ENCODE data around the gene PRELID3B. TPM values are rescaled to one million over a fixed set of nuclear protein-coding genes. Genes with fewer than 3 reads are reported as not detected.

The PRELID3B gene
- total and polyA plus RNA-seq, 2 of the 13 experiments (the other 11 are each of a cell fraction or from before 2014, with no cell fraction given), result 23.3 to 42.6 TPM

GRCh38 chr20:59013031-59013951, 29.3 kb downstream of the PRELID3B start (continued):
- TF ChIP-seq ZNF318 (CRISPR knock-in tag; IDR thresholded peaks at IDR 0.05), result no peak
- TF ChIP-seq ZNF263 (CRISPR knock-in tag; IDR thresholded peaks at IDR 0.05), result 0 out of 2 replicates have a peak, but pooled peaks have one; percentile 15
- TF ChIP-seq ARID2 (CRISPR knock-in tag; IDR thresholded peaks at IDR 0.05; ENCODE audit: borderline replicate concordance), result no peak
- no peak for TF ChIP-seq ZNF383 (CRISPR knock-in tag; IDR thresholded peaks at IDR 0.05; ENCODE audit: borderline replicate concordance)
- TF ChIP-seq PAXIP1 (CRISPR knock-in tag; conservative IDR thresholded peaks at IDR 0.05), result no peak
- TF ChIP-seq ZNF891 (CRISPR knock-in tag; IDR thresholded peaks at IDR 0.05), result peak; percentile 62; the same call in 1 of the 2 replicates
- TF ChIP-seq NFYC (CRISPR knock-in tag; IDR thresholded peaks at IDR 0.05), result no peak
- 0 out of 2 replicates have a peak, but pooled peaks have one; percentile 2 for TF ChIP-seq ZNF343 (CRISPR knock-in tag; IDR thresholded peaks at IDR 0.05)
- TF ChIP-seq PTBP1 (IDR thresholded peaks at IDR 0.05; ENCODE audit: low read depth, low read length, poor library complexity, severe bottlenecking), result no peak
- no peak for TF ChIP-seq ZNF670 (CRISPR knock-in tag; IDR thresholded peaks at IDR 0.05; ENCODE audit: borderline replicate concordance)
- TF ChIP-seq NFKB2 (CRISPR knock-in tag; IDR thresholded peaks at IDR 0.05; ENCODE audit: borderline replicate concordance), result peak; percentile 83; the same call in 1 of the 2 replicates
- no peak for TF ChIP-seq SOX5 (CRISPR knock-in tag; IDR thresholded peaks at IDR 0.05; ENCODE audit: borderline replicate concordance)
- no peak for TF ChIP-seq ZNF329 (CRISPR knock-in tag; IDR thresholded peaks at IDR 0.05; ENCODE audit: low read depth)
- TF ChIP-seq ZSCAN21 (CRISPR knock-in tag; IDR thresholded peaks at IDR 0.05; ENCODE audit: borderline replicate concordance), result no peak
- TF ChIP-seq FOXK1 (CRISPR knock-in tag; IDR thresholded peaks at IDR 0.05; ENCODE audit: borderline replicate concordance, low read depth), result no peak
- peak; percentile 42; the same call in 1 of the 2 replicates for TF ChIP-seq ZMYM2 (CRISPR knock-in tag; IDR thresholded peaks at IDR 0.05)
- TF ChIP-seq POLR2A (IDR thresholded peaks at IDR 0.05; ENCODE audit: insufficient read depth in 1 of 2, low read depth in 2 of 2, low read length in 2 of 2), result no peak
- no peak for TF ChIP-seq ATF7-NPFF (CRISPR knock-in tag; IDR thresholded peaks at IDR 0.05; ENCODE audit: low read depth)

Data from HepG2 (cell line).